Stimulated activated CD4-positive, alpha-beta T cell treated with anti-CD3 and anti-CD28 coated beads, Interleukin-2, amount 100 ng/mL, for 48 hours (primary cell): ENCODE measurements around the gene HIGD2A.

ENCODE experiments used
- DNase-seq, 2 donors: peaks; one replicate each; pipeline ENCODE4 v3.0.0-alpha.2; 2020

Gene HIGD2A, protein sequence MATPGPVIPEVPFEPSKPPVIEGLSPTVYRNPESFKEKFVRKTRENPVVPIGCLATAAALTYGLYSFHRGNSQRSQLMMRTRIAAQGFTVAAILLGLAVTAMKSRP

DNA sequence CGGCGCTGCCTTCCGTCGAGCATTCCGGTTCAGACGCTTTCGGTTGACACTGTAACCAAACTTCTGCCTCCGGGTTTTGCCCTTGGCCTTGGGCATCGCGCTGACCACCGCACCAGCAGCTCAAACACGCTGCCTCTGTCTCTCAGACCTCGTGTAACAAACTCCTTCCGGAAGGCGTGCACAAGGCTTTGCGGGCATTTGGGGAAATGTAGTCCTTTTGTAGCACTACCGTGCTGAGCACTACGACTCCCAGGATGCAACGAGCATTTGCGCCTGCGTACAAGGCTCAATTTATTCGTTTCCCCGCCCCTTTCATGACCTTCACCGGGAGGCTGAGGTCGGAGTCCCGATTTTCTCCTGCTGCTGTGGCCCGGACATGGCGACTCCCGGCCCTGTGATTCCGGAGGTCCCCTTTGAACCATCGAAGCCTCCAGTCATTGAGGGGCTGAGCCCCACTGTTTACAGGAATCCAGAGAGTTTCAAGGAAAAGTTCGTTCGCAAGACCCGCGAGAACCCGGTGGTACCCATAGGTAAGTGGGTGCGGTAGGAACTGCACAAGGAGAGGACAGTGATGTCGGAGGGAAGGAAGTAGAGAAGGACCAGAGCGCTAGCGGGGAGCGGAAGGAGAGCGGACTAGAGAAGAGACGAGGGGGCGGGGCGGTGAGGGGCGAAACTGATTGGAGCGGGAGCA lies at the start of gene HIGD2A, which contains the start of gene NOP16:
Gene HIGD2A (plus strand): TSS at position 308 of the 691 bp plus-strand sequence. CDS start 69 bp downstream, at position 377.
Gene NOP16 (minus strand): TSS at position 155 of the 691 bp plus-strand sequence. CDS start 59 bp downstream, at position 96.
- DNase-seq: peak; percentile 97 to 98

DNA sequence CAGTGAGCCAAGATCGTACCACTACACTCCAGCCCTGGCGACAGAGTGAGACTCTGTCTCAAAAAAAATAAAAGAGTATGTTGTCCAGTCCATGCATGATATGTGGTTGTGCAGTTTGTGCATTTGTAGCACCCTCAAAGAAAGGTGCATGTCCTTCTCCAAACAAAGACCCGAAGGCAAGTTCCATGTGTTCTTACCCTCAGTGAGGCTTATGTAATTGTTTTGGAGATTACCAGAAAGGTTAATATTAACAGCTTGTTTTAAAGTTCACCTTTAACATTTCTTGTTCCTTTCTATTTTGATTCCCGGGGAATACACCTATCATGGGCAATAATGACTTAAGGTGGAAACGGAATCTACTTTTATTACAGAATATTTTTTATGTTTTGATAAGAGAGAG lies 49.2 kb upstream of the HIGD2A start:
- no peak for DNase-seq

DNA sequence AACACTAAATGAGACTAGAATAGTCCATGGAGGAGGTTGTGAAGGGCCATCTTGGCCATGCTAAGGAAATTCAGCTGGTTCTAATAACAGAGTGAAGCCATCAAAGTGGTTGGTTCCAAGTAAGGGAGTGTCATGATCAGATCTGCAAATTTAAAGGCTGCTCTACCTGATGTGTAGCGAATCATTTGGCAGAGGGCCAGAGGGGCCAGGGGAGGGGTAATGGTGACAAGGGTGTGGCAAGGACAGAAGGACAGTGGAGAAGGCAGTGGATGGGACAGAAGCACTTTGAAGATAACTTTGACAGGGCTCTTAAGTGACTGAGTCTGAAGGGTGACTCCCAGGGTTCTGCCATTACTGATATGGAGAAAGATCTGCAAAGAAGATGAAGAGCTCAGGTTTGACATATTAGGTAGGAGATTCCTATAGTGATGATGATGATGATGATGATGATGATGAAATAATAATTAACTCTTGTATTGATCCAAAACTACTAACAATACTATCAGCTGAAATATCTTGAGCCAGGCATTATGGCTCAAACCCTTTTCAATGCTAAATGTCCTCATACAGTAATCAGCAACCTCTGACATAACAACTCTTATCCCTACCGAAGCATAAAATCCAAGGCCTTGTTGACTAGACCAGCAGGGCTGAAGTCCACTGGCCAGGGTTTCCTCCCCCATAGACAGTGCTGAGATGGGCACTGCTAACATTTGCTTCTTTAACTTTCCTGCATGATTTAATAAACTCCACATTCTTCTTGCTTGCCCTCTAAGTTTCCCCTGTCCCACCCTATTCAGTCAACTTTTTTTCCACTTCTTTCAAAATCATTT lies 47.0 kb upstream of the HIGD2A start:
- DNase-seq: no peak

DNA sequence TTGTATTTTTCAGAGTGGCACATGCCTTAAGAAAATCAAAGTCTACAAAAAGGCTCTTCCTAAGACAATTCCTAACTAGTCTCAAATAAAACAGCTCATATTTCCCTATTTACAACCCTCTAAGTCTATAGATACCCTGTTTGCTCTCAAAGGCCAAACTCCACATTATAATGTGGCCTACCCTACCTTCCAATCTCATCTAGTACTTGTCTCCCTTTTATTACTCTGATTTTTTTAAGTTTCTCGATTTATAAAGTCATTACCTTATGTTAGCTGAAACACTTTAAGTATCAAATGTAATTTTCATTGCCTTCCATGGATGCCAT lies 46.4 kb upstream of the HIGD2A start:
- DNase-seq: no peak

DNA sequence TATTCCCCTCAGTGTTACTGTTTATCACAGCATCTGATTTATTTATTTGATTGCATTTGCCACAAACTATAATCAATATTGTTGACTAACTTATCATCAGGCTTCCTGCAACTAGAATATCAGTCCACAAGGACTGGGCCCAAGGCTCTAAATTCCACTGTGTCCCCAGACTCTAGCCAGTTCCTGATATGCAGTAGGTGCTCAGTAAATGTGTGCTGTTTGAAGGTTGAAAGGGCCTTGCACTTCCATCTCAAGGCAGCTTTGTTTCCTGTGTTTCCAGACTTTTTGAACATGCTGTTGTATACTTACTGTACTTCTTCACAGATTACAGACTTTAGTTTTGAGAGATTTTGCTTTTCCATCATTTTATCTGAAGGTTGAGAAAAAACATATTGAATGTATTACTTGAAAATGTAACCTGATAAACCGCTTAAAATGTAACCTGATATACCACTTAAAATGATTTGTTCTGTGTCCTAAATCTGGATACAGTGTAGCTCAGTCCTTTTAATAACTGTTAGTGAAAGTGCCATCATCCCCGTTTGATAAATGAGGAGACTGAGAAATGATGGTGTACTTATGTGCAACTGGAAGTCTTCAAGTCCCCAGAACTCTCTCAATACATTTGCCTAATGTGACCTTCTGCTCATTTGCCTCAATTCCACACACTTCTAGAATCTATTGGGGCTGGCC lies 45.6 kb upstream of the HIGD2A start:
- DNase-seq: no peak

DNA sequence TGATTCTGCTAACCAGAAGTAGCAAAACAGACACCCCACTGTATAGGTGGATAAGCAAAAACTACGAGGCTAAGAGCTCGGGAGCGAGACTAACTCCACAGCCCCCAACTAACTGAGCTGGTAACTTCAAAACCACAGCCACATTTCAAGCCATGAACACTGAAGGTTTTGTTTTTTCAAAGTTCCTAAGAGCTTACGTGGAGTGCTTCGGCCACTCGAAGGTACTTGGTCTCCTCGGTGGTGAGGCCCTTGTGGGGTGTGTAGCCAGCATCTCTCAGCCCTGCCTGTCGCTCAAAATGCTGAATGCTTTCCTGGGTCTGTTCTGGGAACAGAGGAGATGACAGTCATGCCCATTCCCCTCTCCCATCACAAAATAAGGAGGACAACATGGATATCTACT lies 38.1 kb upstream of the HIGD2A start:
- DNase-seq: no peak

DNA sequence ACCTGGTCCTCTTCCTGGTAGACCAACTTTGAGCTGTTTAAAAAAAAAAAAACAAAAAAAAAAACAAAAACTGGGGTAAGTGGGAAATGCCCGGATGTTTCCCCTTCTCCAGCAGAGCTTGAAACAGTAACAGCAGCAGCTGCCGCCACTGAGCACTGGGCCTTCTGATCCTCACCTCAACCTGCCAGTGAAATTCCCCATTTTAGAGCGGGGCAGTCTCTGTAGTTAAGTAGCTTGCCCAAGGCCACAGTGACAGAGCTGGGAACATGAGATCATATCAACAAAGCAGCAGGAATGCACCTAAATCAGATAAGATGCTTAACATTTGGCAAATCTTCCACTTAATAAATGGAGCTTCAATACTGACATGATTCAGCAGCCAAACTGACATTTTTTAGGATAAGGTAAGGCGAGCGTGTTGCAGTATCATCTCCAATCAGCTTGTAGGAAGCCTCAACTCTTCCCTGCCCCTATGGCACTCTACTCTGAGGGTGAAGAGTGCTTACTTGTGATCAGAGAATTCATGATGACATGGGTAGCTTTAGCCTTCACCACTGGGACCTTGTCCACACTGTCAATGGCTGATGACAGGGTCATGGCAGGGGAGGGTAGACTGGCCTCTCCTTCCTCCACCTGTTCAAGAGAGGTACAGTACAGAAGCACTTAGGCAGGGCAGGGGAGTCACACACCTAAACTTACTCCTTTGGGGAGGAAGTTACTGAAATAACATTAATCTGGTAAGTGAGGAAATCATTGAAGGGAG lies 36.3 kb upstream of the HIGD2A start:
- no peak for DNase-seq

DNA sequence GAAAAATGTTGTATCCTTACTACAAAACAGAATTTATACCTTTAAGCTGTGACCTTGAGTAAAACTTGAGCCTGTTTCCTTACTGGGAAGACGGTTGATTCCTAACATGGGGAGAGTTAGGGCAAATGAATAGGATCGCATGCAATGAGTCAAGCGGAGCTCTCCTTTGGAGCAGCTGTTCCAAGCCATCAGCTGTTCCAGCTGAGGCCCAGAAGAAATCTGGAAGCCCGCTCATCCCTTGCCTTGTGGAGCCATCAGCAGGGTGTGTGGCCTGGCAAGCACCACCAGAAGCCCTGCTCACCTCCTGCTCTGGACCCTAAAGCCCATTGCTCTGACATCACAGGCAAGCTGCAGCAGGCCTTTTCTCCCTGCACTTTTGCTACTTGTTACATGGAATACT lies 35.0 kb upstream of the HIGD2A start:
- DNase-seq: no peak

DNA sequence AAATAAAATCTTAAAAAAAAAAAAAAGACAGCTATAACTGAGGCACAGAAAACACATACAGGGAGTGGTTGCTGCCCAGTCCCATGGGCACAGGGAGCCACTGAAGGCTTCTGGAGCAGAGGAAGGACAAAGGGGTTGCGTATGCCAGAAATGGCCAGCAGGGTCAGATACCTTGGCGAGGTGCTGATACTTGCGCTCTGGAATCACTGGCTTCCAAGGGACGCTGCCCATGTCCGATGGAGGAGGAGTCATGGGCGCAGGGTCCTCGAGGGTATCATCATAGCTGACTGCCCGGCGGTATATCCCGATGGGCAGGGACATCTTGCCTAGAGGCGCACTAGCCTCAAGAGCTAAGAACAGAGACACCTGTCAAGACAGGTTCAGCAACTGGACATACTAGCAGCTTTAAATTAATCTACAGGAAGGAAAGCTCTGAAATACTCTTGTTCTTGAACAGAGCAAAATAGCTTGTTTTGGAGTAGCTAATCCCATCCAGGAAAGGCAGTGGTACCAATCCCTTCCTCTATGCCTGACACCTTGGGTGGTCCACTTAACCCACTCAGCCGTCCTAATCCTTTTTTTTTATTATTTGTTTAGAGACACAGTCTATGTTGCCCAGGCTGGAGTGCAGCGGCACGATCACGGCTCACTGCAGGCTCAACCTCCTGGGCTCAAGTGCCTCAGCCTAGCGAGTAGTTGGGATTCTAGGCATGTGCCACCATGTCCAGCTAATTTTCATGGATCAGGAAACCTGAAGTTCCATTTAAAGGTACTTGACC lies 33.0 kb upstream of the HIGD2A start:
- DNase-seq: no peak

DNA sequence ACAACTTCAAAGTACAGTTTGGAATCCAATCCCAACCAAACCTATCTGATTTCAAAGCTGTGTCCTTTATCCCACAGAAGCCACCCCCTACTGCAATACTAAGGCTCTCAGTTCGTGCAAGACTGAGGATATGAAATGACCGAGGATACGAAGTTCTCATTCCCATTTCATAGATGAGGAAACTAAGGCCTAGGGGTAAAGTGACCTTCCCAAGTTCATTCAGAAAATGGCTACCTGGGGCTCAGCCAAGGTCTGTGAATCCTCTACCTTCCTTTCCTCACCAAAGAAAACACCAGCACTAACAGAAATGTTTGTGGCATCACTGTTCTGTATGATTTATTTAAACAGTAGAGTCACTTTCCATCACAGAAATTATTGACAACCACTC lies 32.4 kb upstream of the HIGD2A start:
- no peak for DNase-seq

DNA sequence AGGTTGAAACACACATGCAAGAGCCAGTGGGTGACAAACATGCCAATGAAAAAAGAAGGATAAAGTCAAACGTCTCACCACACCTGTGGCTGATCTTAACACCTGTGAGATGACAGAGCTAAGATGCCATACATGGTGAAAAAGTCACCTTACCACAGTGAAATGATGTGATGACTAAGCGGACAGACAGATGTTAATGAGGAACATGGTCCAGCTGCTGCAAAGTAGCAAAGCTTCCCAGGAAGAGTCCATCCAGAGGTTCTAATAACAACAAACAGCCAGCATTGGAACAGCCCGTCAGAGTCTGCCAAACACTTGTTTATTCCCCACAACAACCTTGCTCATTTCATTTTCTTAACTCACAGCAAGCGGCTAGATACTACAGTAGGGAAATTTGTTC lies 28.9 kb upstream of the HIGD2A start:
- DNase-seq: no peak

DNA sequence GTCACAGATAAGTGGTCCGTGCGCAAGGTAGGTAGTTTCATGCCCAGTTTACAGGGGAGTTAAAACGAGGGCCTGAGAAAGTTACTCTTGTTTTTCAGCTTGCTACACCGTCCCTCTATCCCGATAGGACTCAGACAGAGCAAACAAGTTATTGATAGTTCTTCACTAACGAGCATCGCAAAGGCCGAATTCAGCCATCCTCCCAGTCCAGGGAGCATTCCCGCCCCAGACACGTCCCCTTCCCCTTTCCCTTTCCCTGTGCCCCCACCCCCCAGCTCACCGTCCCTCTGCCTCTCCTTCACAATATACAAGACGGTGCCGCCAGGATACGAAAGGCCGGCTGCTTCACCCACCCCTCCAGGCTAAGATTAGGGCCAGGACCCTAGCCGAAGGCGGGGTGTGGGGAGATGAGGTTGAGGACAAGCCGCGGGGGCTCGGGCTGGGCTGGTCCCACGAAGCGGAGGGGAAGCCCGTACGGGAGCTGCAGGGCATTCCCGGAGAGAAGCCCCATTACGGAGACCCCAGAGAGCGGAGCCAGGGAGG lies 27.6 kb upstream of the HIGD2A start:
- no peak for DNase-seq

DNA sequence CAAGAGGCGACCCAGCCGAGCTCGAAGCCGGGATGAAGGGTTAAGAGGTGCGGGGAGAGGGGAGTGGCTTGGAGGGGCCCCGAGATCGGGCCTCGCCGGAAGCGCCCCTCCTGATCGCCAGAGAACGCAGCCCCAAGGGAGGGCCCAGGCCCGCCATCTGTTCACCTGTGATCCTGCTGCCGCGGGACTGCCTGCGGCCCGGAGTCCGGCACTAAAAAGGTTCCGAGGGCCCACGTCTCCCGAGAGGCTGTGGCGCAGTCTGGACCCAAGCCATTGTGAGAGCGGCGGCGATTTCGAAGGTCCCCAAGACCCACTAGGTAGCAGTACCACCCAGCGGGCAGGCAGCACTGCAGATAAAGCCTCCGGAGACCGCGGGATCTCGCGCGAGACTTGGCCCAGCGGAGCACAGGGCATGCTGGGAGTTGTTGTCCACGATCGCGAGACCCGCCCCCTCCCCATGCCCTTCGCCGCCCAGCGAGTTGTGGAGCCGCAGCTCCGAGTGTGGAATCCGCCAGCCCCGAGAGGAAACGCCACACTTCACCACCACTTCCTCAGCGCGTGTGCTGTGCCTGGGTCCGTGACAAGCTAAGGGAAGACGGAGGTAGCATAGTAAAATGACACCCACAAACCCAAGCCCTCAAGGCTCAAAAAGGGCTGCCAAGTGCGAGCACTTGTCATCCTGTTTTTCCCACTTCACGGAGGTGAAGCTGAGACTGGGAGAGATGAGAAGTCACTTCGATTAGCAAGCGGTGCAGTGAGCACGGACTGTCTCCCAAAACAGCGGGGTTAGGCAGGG lies 26.9 kb upstream of the HIGD2A start, which contains the start of gene KIAA1191:
Gene KIAA1191 (minus strand): TSS at position 328 of the 796 bp plus-strand sequence. CDS start 2,256 bp downstream, outside the sequence.
- peak; percentile 85 to 87 for DNase-seq

DNA sequence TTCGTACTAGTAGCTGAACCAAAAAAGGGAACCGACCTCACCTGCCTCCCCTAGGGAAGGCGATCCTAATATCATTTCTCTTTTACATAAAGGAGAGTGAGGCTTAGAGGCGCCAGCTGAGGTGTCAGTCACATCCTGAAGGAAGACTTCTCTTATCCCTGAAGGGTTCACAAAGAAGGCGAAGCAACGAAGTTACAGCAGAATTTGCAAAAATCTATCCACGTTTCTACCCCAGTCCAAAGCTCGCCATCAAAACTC lies 26.4 kb upstream of the HIGD2A start:
- DNase-seq: no peak

DNA sequence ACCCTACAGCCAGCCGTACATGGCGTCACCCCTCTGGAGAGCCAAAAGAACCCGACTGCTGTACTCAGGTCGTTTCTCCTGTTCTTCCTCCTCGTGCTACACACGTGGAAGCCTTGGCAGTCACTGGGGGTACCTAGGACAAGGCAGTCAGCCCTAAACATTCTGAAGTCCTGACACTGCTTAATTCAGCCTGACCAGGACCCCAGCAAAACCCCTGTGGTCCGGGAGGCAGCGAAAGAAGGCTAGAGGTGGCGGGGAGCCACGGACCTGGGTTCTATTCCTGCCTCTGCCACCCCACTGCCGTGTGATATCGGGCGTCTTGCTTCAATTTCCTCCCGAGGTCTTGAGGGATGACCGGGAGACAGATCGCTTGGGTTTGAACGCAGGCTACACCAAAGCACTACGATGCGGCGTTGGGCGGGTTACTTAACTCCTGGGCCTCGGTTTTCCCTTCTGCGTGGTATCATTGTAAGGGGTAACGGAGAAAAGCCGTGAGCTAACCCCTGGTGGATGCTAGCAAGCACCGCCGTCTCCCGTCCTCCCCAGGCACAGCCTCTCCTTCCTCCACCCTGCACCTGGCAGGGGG lies 23.7 kb upstream of the HIGD2A start:
- no peak for DNase-seq

DNA sequence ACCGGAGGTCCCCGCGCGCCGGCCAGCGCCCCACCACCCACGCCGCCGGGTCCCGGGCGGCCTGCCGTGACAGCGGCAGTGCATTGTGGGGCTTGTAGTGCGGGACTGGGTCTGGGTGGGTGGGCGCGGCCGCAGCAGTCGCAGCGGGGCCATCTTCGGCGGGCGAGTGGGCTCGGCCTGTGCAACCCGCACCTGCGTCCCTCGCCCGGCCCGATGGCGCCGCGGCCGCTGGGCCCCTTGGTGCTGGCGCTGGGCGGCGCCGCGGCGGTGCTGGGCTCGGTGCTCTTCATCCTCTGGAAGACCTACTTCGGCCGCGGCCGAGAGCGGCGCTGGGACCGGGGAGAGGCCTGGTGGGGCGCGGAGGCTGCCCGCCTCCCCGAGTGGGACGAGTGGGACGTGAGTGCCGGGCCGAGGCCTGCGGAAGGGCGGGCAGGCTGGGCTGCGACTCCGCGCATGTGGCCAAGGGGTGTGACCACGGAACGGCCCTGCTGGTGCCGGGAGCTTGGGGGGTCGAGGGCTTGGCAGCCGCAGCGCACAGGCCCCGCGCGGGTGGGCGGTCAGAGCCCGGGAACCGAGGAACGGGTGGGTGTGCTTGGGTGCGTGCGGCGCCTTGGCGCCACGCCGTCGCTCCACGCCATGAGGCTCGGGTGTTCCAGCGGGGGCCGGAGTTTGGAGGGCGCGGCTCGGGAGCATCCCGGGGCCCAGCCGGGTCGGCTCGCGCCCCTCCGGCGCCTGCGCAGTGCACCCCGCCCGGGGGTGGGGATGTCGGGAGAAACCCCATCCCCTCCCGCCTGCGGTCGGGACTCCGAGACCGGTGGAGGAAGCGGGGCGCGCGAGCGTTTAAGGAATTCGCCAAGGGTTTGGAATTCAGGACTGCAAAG lies 23.0 kb upstream of the HIGD2A start, which contains the start of gene ARL10:
Gene ARL10 (plus strand): TSS at position 137 of the 881 bp plus-strand sequence. CDS start 77 bp downstream, at position 214.
- DNase-seq: peak; percentile 46 to 57

DNA sequence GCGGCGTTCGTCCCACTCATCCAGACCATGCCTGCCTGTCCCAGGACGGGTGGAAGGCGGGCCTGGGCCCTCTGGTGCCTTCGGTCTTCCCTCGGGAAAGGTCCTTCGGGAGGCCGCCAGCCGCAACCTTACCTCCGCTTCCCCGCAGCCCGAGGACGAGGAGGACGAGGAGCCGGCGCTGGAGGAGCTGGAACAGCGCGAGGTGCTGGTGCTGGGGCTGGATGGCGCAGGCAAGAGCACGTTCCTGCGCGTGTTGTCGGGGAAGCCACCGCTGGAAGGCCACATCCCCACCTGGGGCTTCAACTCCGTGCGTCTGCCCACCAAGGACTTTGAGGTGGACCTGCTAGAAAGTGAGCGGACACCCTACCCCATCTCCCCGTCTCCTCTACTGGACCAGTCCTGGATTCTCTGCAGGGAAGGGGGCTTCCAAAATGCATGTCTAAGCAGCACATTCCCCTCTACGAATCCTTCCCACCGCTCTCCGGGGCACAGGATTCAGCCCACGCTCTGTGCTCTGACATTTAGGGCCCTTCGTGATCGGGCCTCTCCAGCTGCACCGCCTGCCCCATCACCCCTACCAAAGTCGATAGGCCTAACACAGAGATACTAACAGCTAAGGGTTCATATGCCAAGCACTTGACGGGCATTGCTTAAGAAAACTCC lies 22.2 kb upstream of the HIGD2A start:
- DNase-seq: no peak

DNA sequence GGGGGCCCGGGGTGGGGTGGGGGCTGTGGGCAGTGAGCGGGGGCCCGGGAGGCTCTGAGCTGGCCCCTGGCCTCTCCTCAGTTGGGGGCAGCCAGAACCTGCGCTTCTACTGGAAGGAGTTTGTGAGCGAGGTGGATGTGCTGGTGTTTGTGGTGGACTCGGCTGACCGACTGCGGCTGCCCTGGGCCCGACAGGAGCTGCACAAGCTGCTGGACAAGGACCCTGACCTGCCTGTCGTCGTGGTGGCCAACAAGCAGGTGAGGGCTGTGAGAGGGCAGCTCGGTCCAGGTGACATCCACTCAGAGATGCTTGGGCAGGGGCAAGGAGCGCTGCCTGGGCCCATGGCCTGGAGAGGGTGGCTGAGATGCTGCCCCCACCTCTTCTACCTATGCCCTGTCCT lies 19.8 kb upstream of the HIGD2A start:
- no peak for DNase-seq
